Gastrocnemius medialis (tissue), 4 donors: ENCODE measurements around the gene ERVMER34-1. TPM values are rescaled to one million over a fixed set of nuclear protein-coding genes. Genes with fewer than 3 reads are reported as not detected.

Source experiments
- ATAC-seq, 2 donors: fragments of 150-250 bp; one replicate each; pipeline ENCODE4 v1.9.1; 2016
- DNase-seq, 2 donors: peaks; one replicate each; pipeline ENCODE4 v3.0.0-alpha.2; 2019
- H3K27ac ChIP-seq, 4 donors: fragments of 200-600 bp; sonication (generic); 1 replicate in 1 of 4; 2 replicates in 3 of 4; pipeline ENCODE4 v1.5.1; 2016 to 2018; ENCODE audit warnings: mild to moderate bottlenecking in 2 of 4, moderate library complexity in 1 of 4
- H3K27me3 ChIP-seq, 3 donors: fragments of 200-600 bp; sonication (generic) in 2 of 3; 1 replicate in 1 of 3; 2 replicates in 2 of 3; pipeline versions ENCODE4 v1.5.1 to v1.6.0; 2016 to 2019; ENCODE audit warnings: mild to moderate bottlenecking in 1 of 3, moderate library complexity in 1 of 3
- H3K36me3 ChIP-seq, 2 donors: fragments of 200-600 bp; sonication (generic) in 1 of 2; one replicate each; pipeline ENCODE4 v1.5.1; 2017 to 2018
- H3K4me1 ChIP-seq, 2 donors: fragments of 200-600 bp; sonication (generic) in 1 of 2; one replicate each; pipeline ENCODE4 v1.5.1; 2016 to 2017; ENCODE audit warnings: mild to moderate bottlenecking in 2 of 2
- H3K4me3 ChIP-seq, 4 donors: fragments of 200-600 bp; sonication (generic) in 3 of 4; 1 replicate in 1 of 4; 2 replicates in 3 of 4; pipeline ENCODE4 v1.5.1; 2016 to 2019; ENCODE audit warnings: mild to moderate bottlenecking in 2 of 4
- H3K9me3 ChIP-seq, 3 donors: fragments of 200-600 bp; sonication (generic) in 2 of 3; 1 replicate in 1 of 3; 2 replicates in 2 of 3; pipeline ENCODE4 v1.5.1; 2016 to 2019
- POLR2A ChIP-seq, 2 donors: fragments of 450-650 bp; IDR thresholded peaks; one replicate each; pipeline ENCODE4 v1.6.1; 2017; ENCODE audit warnings: antibody characterized with exemption in 2 of 2, mild to moderate bottlenecking in 2 of 2, moderate library complexity in 2 of 2
- in situ Hi-C, 4 donors: fragments of 200-750 bp; cut with MboI; loops; one replicate each; pipeline versions ENCODE4 v1.15.0 to v1.8.0; 2017; ENCODE audit warnings: low sequenced_read_pairs in 4 of 4
- intact Hi-C: fragments of 100-400 bp; cut with DNase I; formaldehyde crosslinking; loops from one replicate; pipeline ENCODE4 v1.15.1; 2023; ENCODE audit warnings: low total_unique reads
- total RNA-seq, 4 donors: library from RNA; depleted of rRNA; stranded (reverse); fragments of >200 nt; gene quantifications; one replicate each; pipeline versions ENCODE4 v1.1.0 to v1.2.3, GENCODE V29; 2016
- TF ChIP-seq, protein P1 (sequence below), 5 experiments: fragments of 450-650 bp in 3 of 5; fragments of 200-600 bp in 2 of 5; sonication (generic) in 2 of 5; IDR thresholded peaks in 4 of 5; conservative IDR thresholded peaks in 1 of 5; 1 replicate in 4 of 5; 2 replicates in 1 of 5; pipeline ENCODE4 v1.5.1; 2016 to 2019; ENCODE audit warnings: antibody characterized with exemption in 5 of 5, mild to moderate bottlenecking in 3 of 5, moderate library complexity in 3 of 5

The ERVMER34-1 gene
- total RNA-seq, 4 donors from 2014 or later = not detected

DNA sequence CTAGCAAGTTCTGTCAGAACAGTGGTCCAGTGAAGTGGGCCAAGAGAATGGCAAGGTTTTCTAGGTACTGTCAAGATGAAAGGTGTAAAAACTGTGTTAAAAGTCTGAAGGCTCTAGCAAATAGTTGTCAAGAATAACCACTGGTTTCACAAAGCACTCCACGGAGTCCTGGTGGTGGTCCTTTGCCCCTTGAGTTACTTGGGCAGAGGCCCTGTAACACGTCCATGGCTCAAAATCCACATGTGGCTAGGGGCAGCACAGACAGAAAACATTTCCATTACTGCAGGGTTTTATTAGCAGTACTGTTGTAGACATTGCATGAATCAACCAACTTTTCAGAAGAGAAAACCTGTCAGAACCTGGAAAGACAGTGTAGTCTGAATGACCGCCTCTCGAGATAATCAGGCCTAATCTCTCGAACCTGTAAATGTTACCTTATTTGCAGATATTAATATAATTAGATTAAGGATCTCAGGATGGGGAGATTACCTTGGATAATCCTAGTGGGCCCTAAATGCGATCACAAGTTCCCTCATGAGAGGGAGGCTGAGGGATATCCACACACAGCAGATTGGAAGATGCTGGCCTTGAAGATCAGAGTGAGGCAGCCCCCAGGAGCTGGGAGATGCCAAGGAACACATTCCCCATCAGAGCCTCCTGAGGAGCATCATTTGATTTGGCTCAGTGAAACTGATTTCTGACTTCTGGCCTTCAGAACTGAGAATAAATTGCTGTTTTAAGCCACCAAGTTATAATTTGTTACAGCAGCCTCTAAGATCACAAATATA, 34.7 kb downstream of the ERVMER34-1 start:
- intact Hi-C loops = loop anchor here (10.0 kb wide), 1 partner anchor 648 kb away; the partner anchor contains the start of gene SCFD2
- in situ Hi-C loops = loop anchor here in 3 of 4 donors (10.0 to 25.0 kb wide), 4 partner anchors 52 to 679 kb away; partner anchors contain the start of genes SGCB (in 1 of the 3) and USP46 (in 1 of the 3)
- TF ChIP-seq, protein P1, sequence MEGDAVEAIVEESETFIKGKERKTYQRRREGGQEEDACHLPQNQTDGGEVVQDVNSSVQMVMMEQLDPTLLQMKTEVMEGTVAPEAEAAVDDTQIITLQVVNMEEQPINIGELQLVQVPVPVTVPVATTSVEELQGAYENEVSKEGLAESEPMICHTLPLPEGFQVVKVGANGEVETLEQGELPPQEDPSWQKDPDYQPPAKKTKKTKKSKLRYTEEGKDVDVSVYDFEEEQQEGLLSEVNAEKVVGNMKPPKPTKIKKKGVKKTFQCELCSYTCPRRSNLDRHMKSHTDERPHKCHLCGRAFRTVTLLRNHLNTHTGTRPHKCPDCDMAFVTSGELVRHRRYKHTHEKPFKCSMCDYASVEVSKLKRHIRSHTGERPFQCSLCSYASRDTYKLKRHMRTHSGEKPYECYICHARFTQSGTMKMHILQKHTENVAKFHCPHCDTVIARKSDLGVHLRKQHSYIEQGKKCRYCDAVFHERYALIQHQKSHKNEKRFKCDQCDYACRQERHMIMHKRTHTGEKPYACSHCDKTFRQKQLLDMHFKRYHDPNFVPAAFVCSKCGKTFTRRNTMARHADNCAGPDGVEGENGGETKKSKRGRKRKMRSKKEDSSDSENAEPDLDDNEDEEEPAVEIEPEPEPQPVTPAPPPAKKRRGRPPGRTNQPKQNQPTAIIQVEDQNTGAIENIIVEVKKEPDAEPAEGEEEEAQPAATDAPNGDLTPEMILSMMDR (IDR thresholded peaks at IDR 0.05 in 4 of 5, conservative IDR thresholded peaks at IDR 0.05 in 1 of 5) = no peak
- TF ChIP-seq POLR2A (IDR thresholded peaks at IDR 0.05) = no peak

GRCh38 chr4:52715914-52716313, 35.3 kb downstream of the ERVMER34-1 start:
- Histone ChIP-seq H3K4me1 (peaks cover 18 to 21% of the 10 kb centered on the region in 2 donors), H3K27me3 (no peaks in the 10 kb centered on the region), H3K4me3 (no peak overlapping the region), H3K9me3 (no peaks in the 10 kb centered on the region), H3K27ac (no peak overlapping the region), H3K36me3 (peaks cover 0 to 27% of the 10 kb centered on the region in 2 donors)
- in situ Hi-C loops (loop anchor here in 3 of 4 donors (10.0 to 25.0 kb wide), 4 partner anchors 51 to 679 kb away; partner anchors contain the start of genes SGCB (in 1 of the 3) and USP46 (in 1 of the 3)), intact Hi-C loops (loop anchor here (10.0 kb wide), 1 partner anchor 649 kb away; the partner anchor contains the start of gene SCFD2)
- DNase-seq (no peak), ATAC-seq (no peak)
- TF ChIP-seq, protein P1 (IDR thresholded peaks at IDR 0.05 in 4 of 5, conservative IDR thresholded peaks at IDR 0.05 in 1 of 5) = no peak
- TF ChIP-seq POLR2A (IDR thresholded peaks at IDR 0.05) = no peak

More for the DNA sequence above, 34.7 kb downstream of the ERVMER34-1 start:
- Histone ChIP-seq H3K9me3 (no peaks in the 10 kb centered on the region), H3K4me1 (peaks cover 18 to 24% of the 10 kb centered on the region in 2 donors), H3K27me3 (no peaks in the 10 kb centered on the region), H3K4me3 (no peak overlapping the region), H3K27ac (no peak overlapping the region), H3K36me3 (peaks cover 0 to 27% of the 10 kb centered on the region in 2 donors)
- ATAC-seq (no peak), DNase-seq (no peak)

DNA sequence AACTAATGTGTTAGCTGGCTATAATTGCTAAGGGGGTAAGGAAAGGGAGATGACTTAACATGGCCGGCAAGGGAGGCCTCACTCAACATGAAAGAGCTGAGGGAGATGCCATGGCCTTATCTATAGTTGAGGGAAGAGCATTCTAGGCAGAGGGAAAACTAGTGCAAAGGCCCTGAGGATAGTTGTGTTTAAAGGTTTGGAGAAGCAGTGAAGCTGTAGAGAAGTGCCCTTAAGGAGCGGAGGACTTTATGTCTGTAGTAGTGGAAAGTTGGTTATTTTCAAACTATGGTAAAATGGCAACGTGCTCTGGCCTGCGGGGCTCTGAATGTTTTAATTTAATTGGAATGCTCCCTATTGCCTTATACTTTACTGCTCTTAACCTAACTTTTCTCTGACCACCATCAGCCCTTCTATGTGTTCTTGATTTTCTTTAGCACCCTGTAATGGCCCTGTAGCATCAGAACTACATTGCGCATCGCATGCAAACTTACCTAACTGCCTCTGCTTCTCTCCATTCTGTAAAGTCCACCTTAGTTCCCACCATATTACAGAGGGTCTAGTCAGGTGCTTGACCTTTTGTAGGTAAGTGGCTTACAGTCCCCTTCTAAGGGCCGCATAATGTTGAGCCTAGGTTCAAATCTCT, 35.8 kb downstream of the ERVMER34-1 start:
- intact Hi-C loops = loop anchor here (10.0 kb wide), 1 partner anchor 649 kb away; the partner anchor contains the start of gene SCFD2

More for the DNA sequence above, 35.8 kb downstream of the ERVMER34-1 start:
- Histone ChIP-seq H3K4me1 (peaks cover 18 to 21% of the 10 kb centered on the region in 2 donors), H3K9me3 (no peaks in the 10 kb centered on the region), H3K4me3 (no peak overlapping the region), H3K36me3 (peaks cover 0 to 27% of the 10 kb centered on the region in 2 donors), H3K27ac (no peak overlapping the region), H3K27me3 (no peaks in the 10 kb centered on the region)
- ATAC-seq (no peak), DNase-seq (no peak)
- no peak for TF ChIP-seq POLR2A (IDR thresholded peaks at IDR 0.05)
- TF ChIP-seq, protein P1 (IDR thresholded peaks at IDR 0.05 in 4 of 5, conservative IDR thresholded peaks at IDR 0.05 in 1 of 5) = no peak
- in situ Hi-C loops = loop anchor here in 3 of 4 donors (10.0 to 25.0 kb wide), 4 partner anchors 51 to 678 kb away; partner anchors contain the start of genes SGCB (in 1 of the 3) and USP46 (in 1 of the 3)
